Karpas-422 (cell line): Measurements from ENCODE around the gene HSPG2. TPM values are rescaled to one million over a fixed set of nuclear protein-coding genes. Genes with fewer than 3 reads are reported as not detected.

Experiments used
- DNase-seq: peaks from one replicate; pipeline ENCODE4 v3.0.0-alpha.2; 2015
- H2AFZ ChIP-seq: fragments of 200-600 bp; sonication (generic); 2 replicates; pipeline ENCODE4 v1.6.1; 2014; ENCODE audit warnings: antibody characterized with exemption, low read length, mixed read lengths
- H3K27ac ChIP-seq: fragments of 200-600 bp; sonication (generic); 2 replicates; pipeline ENCODE4 v1.5.1; 2014; ENCODE audit warnings: mild to moderate bottlenecking, low read length, moderate library complexity
- H3K27me3 ChIP-seq: fragments of 200-600 bp; sonication (generic); 2 replicates; pipeline ENCODE4 v1.6.1; 2014; ENCODE audit warnings: low read length, mixed read lengths
- H3K36me3 ChIP-seq: fragments of 200-600 bp; sonication (generic); 2 replicates; pipeline ENCODE4 v1.6.1; 2014; ENCODE audit warnings: low read length, mixed read lengths; ENCODE audit not compliant: insufficient read depth
- H3K4me1 ChIP-seq: fragments of 200-600 bp; sonication (generic); 2 replicates; pipeline ENCODE4 v1.6.1; 2014; ENCODE audit warnings: mild to moderate bottlenecking, low read length, mixed read lengths
- H3K4me2 ChIP-seq: fragments of 200-600 bp; sonication (generic); 2 replicates; pipeline ENCODE4 v1.6.1; 2014; ENCODE audit warnings: low read length, low read depth, mild to moderate bottlenecking; ENCODE audit not compliant: poor library complexity, severe bottlenecking
- H3K4me3 ChIP-seq: fragments of 200-600 bp; sonication (generic); 2 replicates; pipeline ENCODE4 v1.5.1; 2014; ENCODE audit warnings: mild to moderate bottlenecking, antibody characterized with exemption, low read length, mixed read lengths
- H3K79me2 ChIP-seq: fragments of 200-600 bp; sonication (generic); 2 replicates; pipeline ENCODE4 v1.6.1; 2014; ENCODE audit warnings: mild to moderate bottlenecking, low read length, mixed read lengths
- H3K9ac ChIP-seq: fragments of 200-600 bp; sonication (generic); 2 replicates; pipeline ENCODE4 v1.6.0; 2014; ENCODE audit warnings: low read length
- H3K9me2 ChIP-seq: fragments of 200-600 bp; sonication (generic), shearing (Covaris generic); replicated peaks from 2 replicates; pipeline ENCODE4 v1.6.0; 2014; ENCODE audit warnings: mild to moderate bottlenecking, low read length, moderate library complexity; ENCODE audit not compliant: insufficient read depth
- H3K9me3 ChIP-seq: fragments of 300-700, 200-600 bp; sonication (generic); 2 replicates; pipeline ENCODE4 v1.6.1; 2014; ENCODE audit warnings: low read length, mixed read lengths
- H4K20me1 ChIP-seq: fragments of 200-600 bp; sonication (generic); 2 replicates; pipeline ENCODE4 v1.6.1; 2014; ENCODE audit warnings: mild to moderate bottlenecking, antibody characterized with exemption, low read length, low read depth; ENCODE audit not compliant: insufficient read depth
- total RNA-seq: library from RNA; depleted of rRNA; stranded (reverse); fragments of >200 nt; shearing (Covaris generic); gene quantifications from 2 replicates; pipeline ENCODE4 v1.2.3, GENCODE V29; 2014; ENCODE audit warnings: low replicate concordance

The HSPG2 gene
- total RNA-seq, 1 experiment from 2014 or later = not detected

- no peaks in the 10 kb centered on the region for H3K9me3 ChIP-seq
- no peak overlapping the region for H2AFZ ChIP-seq
- no peaks in the 10 kb centered on the region for H3K27me3 ChIP-seq
- H3K9me2 ChIP-seq = no peaks in the 10 kb centered on the region
- no peaks in the 10 kb centered on the region for H3K36me3 ChIP-seq
- no peak overlapping the region for H3K4me2 ChIP-seq
- H3K79me2 ChIP-seq = no peaks in the 10 kb centered on the region
- no peaks in the 10 kb centered on the region for H4K20me1 ChIP-seq
- H3K4me1 ChIP-seq = no peaks in the 10 kb centered on the region
- no peak overlapping the region for H3K27ac ChIP-seq
- H3K4me3 ChIP-seq = no peak overlapping the region
- H3K9ac ChIP-seq = no peak overlapping the region
- no peak for DNase-seq
Observed at GRCh38 chr1:21868941-21869454, 68.1 kb downstream of the HSPG2 start.

- Histone ChIP-seq H3K36me3 (no peaks in the 10 kb centered on the region), H3K27me3 (no peaks in the 10 kb centered on the region), H3K9me2 (no peaks in the 10 kb centered on the region), H3K9me3 (no peaks in the 10 kb centered on the region), H4K20me1 (no peaks in the 10 kb centered on the region), H3K4me1 (no peaks in the 10 kb centered on the region), H3K4me3 (no peak overlapping the region), H3K27ac (no peak overlapping the region), H3K9ac (no peak overlapping the region), H3K79me2 (no peaks in the 10 kb centered on the region), H3K4me2 (no peak overlapping the region), H2AFZ (no peak overlapping the region)
- no peak for DNase-seq
Observed at GRCh38 chr1:21868482-21868881, 68.6 kb downstream of the HSPG2 start.

- Histone ChIP-seq H3K27ac (no peak overlapping the region), H4K20me1 (no peaks in the 10 kb centered on the region), H3K9me2 (no peaks in the 10 kb centered on the region), H3K4me3 (no peak overlapping the region), H3K27me3 (no peaks in the 10 kb centered on the region), H2AFZ (no peak overlapping the region), H3K4me1 (no peaks in the 10 kb centered on the region), H3K9me3 (no peaks in the 10 kb centered on the region), H3K4me2 (no peak overlapping the region), H3K79me2 (no peaks in the 10 kb centered on the region), H3K9ac (no peak overlapping the region), H3K36me3 (no peaks in the 10 kb centered on the region)
- no peak for DNase-seq
Observed at GRCh38 chr1:21867451-21867996, 69.6 kb downstream of the HSPG2 start.

GRCh38 chr1:21866707-21867043 lies 70.4 kb downstream of the HSPG2 start:
- Histone ChIP-seq H3K4me2 (no peak overlapping the region), H3K27ac (no peak overlapping the region)

GRCh38 chr1:21865943-21866706 lies 71.0 kb downstream of the HSPG2 start:
- Histone ChIP-seq H2AFZ (no peak overlapping the region), H4K20me1 (no peaks in the 10 kb centered on the region), H3K4me3 (no peak overlapping the region), H3K27me3 (no peaks in the 10 kb centered on the region), H3K4me2 (no peak overlapping the region), H3K79me2 (no peaks in the 10 kb centered on the region), H3K9ac (no peak overlapping the region), H3K4me1 (no peaks in the 10 kb centered on the region), H3K27ac (no peak overlapping the region), H3K9me3 (no peaks in the 10 kb centered on the region), H3K9me2 (no peaks in the 10 kb centered on the region), H3K36me3 (no peaks in the 10 kb centered on the region)
- DNase-seq = no peak

More at GRCh38 chr1:21866707-21867043, 70.4 kb downstream of the HSPG2 start:
- H3K36me3 ChIP-seq = no peaks in the 10 kb centered on the region
- H3K4me1 ChIP-seq = no peaks in the 10 kb centered on the region
- no peak for DNase-seq
- no peak overlapping the region for H3K4me3 ChIP-seq
- no peaks in the 10 kb centered on the region for H3K27me3 ChIP-seq
- no peaks in the 10 kb centered on the region for H3K9me3 ChIP-seq
- no peaks in the 10 kb centered on the region for H3K9me2 ChIP-seq
- no peak overlapping the region for H2AFZ ChIP-seq
- no peaks in the 10 kb centered on the region for H4K20me1 ChIP-seq
- H3K79me2 ChIP-seq = no peaks in the 10 kb centered on the region
- no peak overlapping the region for H3K9ac ChIP-seq

- Histone ChIP-seq H3K9me3 (no peaks in the 10 kb centered on the region), H3K4me3 (no peak overlapping the region), H3K36me3 (no peaks in the 10 kb centered on the region), H3K4me2 (no peak overlapping the region), H3K79me2 (no peaks in the 10 kb centered on the region), H2AFZ (no peak overlapping the region), H3K9ac (no peak overlapping the region), H3K27ac (no peak overlapping the region), H3K4me1 (no peaks in the 10 kb centered on the region), H4K20me1 (no peaks in the 10 kb centered on the region), H3K27me3 (no peaks in the 10 kb centered on the region), H3K9me2 (no peaks in the 10 kb centered on the region)
- DNase-seq = no peak
Observed at GRCh38 chr1:21865609-21865942, 71.5 kb downstream of the HSPG2 start.

- H3K79me2 ChIP-seq = no peaks in the 10 kb centered on the region
- H3K4me1 ChIP-seq = no peaks in the 10 kb centered on the region
- DNase-seq = no peak
- H3K9me3 ChIP-seq = no peaks in the 10 kb centered on the region
- no peak overlapping the region for H3K9ac ChIP-seq
- no peak overlapping the region for H3K27ac ChIP-seq
- no peak overlapping the region for H3K4me3 ChIP-seq
- no peak overlapping the region for H3K4me2 ChIP-seq
- no peaks in the 10 kb centered on the region for H3K36me3 ChIP-seq
- H3K9me2 ChIP-seq = no peaks in the 10 kb centered on the region
- H3K27me3 ChIP-seq = no peaks in the 10 kb centered on the region
- no peaks in the 10 kb centered on the region for H4K20me1 ChIP-seq
- no peak overlapping the region for H2AFZ ChIP-seq
Observed at GRCh38 chr1:21864730-21865129, 72.4 kb downstream of the HSPG2 start.

- no peaks in the 10 kb centered on the region for H4K20me1 ChIP-seq
- H3K27me3 ChIP-seq = no peaks in the 10 kb centered on the region
- no peaks in the 10 kb centered on the region for H3K79me2 ChIP-seq
- H3K4me1 ChIP-seq = no peaks in the 10 kb centered on the region
- no peaks in the 10 kb centered on the region for H3K36me3 ChIP-seq
- no peak overlapping the region for H2AFZ ChIP-seq
- no peaks in the 10 kb centered on the region for H3K9me3 ChIP-seq
- H3K4me2 ChIP-seq = no peak overlapping the region
- H3K9ac ChIP-seq = no peak overlapping the region
- no peak overlapping the region for H3K4me3 ChIP-seq
- H3K9me2 ChIP-seq = no peaks in the 10 kb centered on the region
- H3K27ac ChIP-seq = no peak overlapping the region
- no peak for DNase-seq
Observed at GRCh38 chr1:21863981-21864380, 73.1 kb downstream of the HSPG2 start.
